ENCODE measurements around the gene ZDHHC12.

Gene ZDHHC12

DNA sequence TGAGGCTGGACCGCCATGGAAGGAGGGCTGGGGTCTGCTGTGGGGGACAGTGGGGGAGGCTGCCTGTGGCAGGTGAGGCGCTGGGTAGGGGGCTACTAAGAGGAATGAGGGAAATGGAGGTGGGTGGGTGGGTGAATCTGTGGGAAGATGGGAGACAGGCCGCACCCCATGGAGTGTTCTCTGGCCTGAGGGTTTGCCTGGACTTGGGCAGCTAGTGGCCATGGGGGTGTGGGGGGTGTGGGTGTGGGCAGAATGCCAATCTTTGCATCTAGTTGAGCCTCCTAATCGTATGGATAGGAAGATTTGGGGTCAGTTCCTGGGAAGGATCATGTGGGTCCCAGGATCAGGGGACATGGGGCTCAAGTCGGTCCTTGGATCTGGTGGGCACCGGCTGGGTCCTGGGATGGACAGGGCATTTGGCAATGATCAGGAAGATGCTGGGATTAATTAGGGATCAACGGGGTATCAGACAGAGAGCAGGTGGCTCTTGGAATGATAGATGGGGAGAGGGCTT is 518 bp downstream of the ZDHHC12 start (continued):
- TF ChIP-seq ZNF416 (tag by site-specific recombination; IDR thresholded peaks at IDR 0.05) (no peak), YY2 (tag by site-specific recombination; IDR thresholded peaks at IDR 0.05) (no peak), SALL2 (tag by site-specific recombination; IDR thresholded peaks at IDR 0.05; ENCODE audit: borderline replicate concordance) (no peak), ZNF214 (tag by site-specific recombination; IDR thresholded peaks at IDR 0.05; ENCODE audit: borderline replicate concordance) (no peak), SP2 (tag by site-specific recombination; IDR thresholded peaks at IDR 0.05) (no peak), GLI4 (tag by site-specific recombination; IDR thresholded peaks at IDR 0.05) (no peak), SP7 (tag by site-specific recombination; IDR thresholded peaks at IDR 0.05) (no peak), HOXC10 (CRISPR knock-in tag; IDR thresholded peaks at IDR 0.05) (no peak), ZBTB48 (tag by site-specific recombination; IDR thresholded peaks at IDR 0.05) (0 out of 2 replicates have a peak, but pooled peaks have one; percentile 55), ZNF148 (tag by site-specific recombination; IDR thresholded peaks at IDR 0.05; ENCODE audit: borderline replicate concordance) (no peak), ZNF404 (tag by site-specific recombination; IDR thresholded peaks at IDR 0.05) (no peak), ZNF341 (tag by site-specific recombination; IDR thresholded peaks at IDR 0.05; ENCODE audit: low read depth) (no peak), ZFHX2 (tag by site-specific recombination; conservative IDR thresholded peaks at IDR 0.05) (peak; percentile 73), ZNF169 (tag by site-specific recombination; IDR thresholded peaks at IDR 0.05) (no peak), ZFP37 (tag by site-specific recombination; IDR thresholded peaks at IDR 0.05) (peak; percentile 62; the same call in 1 of the 2 replicates), OVOL3 (tag by site-specific recombination; IDR thresholded peaks at IDR 0.05) (no peak), BCL11B (tag by site-specific recombination; IDR thresholded peaks at IDR 0.05; ENCODE audit: low read depth) (0 out of 2 replicates have a peak, but pooled peaks have one; percentile 73), ZNF777 (tag by site-specific recombination; IDR thresholded peaks at IDR 0.05; ENCODE audit: borderline replicate concordance) (no peak), ZNF184 (tag by site-specific recombination; IDR thresholded peaks at IDR 0.05) (no peak), ZEB2 (tag by site-specific recombination; IDR thresholded peaks at IDR 0.05) (no peak), ZNF174 (tag by site-specific recombination; IDR thresholded peaks at IDR 0.05) (no peak), ZNF354C (tag by site-specific recombination; IDR thresholded peaks at IDR 0.05; ENCODE audit: borderline replicate concordance, low read depth) (no peak), ZBTB7A (tag by site-specific recombination; IDR thresholded peaks at IDR 0.05; ENCODE audit: low read depth) (0 out of 2 replicates have a peak, but pooled peaks have one; percentile 2), ZNF140 (tag by site-specific recombination; IDR thresholded peaks at IDR 0.05) (no peak), ZNF776 (tag by site-specific recombination; IDR thresholded peaks at IDR 0.05; ENCODE audit: borderline replicate concordance) (no peak), EGR2 (tag by site-specific recombination; IDR thresholded peaks at IDR 0.05; ENCODE audit: low read depth) (peak; percentile 57; the same call in 1 of the 2 replicates), ZFP41 (tag by site-specific recombination; IDR thresholded peaks at IDR 0.05; ENCODE audit: borderline replicate concordance) (no peak), MEIS1 (CRISPR knock-in tag; IDR thresholded peaks at IDR 0.05; ENCODE audit: borderline replicate concordance) (no peak), ZBTB20 (tag by site-specific recombination; IDR thresholded peaks at IDR 0.05) (no peak), ZNF2 (tag by site-specific recombination; IDR thresholded peaks at IDR 0.05) (no peak), ZFP3 (tag by site-specific recombination; IDR thresholded peaks at IDR 0.05; ENCODE audit: low read depth) (no peak), HOXD13 (CRISPR knock-in tag; IDR thresholded peaks at IDR 0.05; ENCODE audit: borderline replicate concordance) (no peak), ZNF514 (tag by site-specific recombination; IDR thresholded peaks at IDR 0.05) (no peak)
- TF ChIP-seq, protein P1, sequence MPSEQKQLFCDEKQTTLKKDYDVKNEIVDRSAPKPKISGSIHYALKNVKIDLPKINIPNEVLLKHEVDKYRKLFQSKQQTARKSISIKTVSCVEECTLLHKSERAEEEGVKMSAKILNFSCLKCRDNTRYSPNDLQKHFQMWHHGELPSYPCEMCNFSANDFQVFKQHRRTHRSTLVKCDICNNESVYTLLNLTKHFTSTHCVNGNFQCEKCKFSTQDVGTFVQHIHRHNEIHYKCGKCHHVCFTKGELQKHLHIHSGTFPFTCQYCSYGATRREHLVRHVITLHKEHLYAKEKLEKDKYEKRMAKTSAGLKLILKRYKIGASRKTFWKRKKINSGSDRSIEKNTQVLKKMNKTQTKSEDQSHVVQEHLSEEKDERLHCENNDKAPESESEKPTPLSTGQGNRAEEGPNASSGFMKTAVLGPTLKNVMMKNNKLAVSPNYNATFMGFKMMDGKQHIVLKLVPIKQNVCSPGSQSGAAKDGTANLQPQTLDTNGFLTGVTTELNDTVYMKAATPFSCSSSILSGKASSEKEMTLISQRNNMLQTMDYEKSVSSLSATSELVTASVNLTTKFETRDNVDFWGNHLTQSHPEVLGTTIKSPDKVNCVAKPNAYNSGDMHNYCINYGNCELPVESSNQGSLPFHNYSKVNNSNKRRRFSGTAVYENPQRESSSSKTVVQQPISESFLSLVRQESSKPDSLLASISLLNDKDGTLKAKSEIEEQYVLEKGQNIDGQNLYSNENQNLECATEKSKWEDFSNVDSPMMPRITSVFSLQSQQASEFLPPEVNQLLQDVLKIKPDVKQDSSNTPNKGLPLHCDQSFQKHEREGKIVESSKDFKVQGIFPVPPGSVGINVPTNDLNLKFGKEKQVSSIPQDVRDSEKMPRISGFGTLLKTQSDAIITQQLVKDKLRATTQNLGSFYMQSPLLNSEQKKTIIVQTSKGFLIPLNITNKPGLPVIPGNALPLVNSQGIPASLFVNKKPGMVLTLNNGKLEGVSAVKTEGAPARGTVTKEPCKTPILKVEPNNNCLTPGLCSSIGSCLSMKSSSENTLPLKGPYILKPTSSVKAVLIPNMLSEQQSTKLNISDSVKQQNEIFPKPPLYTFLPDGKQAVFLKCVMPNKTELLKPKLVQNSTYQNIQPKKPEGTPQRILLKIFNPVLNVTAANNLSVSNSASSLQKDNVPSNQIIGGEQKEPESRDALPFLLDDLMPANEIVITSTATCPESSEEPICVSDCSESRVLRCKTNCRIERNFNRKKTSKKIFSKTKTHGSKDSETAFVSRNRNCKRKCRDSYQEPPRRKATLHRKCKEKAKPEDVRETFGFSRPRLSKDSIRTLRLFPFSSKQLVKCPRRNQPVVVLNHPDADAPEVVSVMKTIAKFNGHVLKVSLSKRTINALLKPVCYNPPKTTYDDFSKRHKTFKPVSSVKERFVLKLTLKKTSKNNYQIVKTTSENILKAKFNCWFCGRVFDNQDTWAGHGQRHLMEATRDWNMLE (tag by site-specific recombination; conservative IDR thresholded peaks at IDR 0.05; ENCODE audit: low read depth): no peak
- TF ChIP-seq, protein P2, sequence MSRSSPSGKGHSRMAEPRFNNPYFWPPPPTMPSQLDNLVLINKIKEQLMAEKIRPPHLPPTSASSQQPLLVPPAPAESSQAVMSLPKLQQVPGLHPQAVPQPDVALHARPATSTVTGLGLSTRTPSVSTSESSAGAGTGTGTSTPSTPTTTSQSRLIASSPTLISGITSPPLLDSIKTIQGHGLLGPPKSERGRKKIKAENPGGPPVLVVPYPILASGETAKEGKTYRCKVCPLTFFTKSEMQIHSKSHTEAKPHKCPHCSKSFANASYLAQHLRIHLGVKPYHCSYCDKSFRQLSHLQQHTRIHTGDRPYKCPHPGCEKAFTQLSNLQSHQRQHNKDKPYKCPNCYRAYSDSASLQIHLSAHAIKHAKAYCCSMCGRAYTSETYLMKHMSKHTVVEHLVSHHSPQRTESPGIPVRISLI (tag by site-specific recombination; IDR thresholded peaks at IDR 0.05): no peak

Measured in HEK293 (cell line).